CD4-positive, alpha-beta T cell treated with Interleukin-1 beta for 1 hour (primary cell): Measurements from ENCODE around the gene LPO.
A peak's percentile ranks its signal among the peaks of the same experiment; 100 is the strongest.

Source experiments
- DNase-seq, 2 donors: peaks; one replicate each; pipeline ENCODE4 v3.0.0-alpha.2; 2020 to 2022

The LPO gene

DNA sequence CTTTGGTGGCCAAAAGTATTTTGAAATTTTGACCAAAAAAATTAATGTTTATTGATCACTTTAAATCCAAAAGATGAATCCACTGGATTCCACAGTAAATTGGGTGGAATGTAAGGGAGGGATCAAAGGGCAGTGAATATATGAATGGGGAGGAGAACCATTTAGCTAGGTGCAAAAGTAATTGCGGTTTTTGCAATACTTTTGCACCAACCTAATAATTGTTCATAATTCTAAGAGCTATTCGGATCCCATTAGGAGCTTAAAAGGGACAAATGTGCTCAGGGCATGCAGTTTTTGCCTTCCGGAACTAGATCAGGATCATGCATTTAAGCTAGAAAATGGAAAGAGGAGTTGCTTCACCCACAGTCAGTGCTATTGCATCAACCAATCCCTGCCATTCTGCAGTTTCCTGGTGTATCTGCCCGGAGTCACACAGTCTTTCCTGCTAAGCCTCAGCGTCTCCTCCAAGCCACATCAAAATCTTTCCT lies at the start of gene LPO:
TSS of gene LPO (plus strand) at position 438 of the 488 bp plus-strand sequence. CDS start 4,396 bp downstream, outside the sequence.
- no peak for DNase-seq

DNA sequence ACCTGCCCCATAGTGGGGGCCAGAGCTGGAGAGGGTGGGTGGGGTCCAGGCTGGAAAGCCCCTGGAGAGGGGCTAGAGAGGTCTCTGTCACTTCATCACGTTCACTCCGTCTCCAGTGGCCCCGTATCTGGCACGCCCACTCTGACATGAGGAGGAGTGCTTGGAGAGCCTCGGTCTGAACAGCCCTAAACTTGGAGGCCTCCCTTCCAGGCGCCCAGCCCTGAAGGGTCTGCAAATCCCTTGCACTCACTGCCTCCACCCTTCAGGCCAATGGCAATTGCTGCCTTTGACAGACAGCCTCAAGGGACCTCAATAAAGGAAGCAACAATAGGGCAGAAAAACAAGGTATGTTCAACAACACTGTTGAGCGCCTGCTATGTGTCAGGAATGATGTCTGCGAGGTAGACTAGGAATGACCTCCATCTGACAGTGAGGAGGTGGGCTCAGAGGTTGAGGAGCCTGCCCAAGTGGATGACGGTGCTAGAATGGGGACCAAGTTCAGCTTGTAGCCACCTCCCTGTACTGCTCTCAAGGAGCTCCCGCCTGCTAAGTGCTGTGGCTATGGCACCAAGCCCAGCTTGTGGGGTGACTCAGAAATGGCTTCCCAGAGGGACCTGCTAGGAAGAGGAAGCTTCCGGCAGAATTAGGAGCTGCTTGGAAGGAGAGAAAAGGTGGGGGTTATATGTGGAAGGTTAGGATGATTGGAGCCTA lies 48.8 kb upstream of the LPO start:
- DNase-seq, result no peak

DNA sequence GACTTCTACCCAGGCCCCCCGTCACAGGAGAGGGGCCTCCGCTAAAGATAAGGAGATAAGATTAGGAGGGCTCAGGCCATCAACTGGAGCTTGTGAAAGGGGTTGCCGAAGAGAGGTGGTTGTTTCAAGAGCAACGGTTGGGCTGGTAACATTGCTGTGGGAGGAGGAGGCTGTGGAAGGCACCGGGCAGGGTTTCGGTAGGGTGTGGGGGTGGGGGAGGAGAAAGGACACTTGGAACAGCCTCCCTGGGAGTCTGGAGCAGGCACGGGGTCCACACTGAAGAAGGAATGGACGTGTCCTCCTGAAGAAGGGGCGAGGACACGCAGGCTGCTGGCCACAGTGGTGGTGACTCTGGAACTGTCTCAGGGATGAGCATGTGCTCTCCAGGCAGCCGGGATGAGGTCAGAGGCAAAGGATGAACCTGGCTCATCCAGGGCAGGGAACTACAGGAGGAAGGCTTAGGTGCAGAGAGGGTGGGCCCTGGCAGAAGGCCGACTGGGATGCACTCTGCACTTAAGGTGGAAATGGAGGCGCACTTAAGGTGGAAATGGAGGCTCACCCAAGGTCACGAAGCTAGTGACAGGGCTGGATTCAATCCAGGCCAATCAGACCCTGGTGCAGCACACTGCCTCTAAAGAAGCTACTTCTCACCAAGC lies 47.0 kb upstream of the LPO start:
- no peak for DNase-seq

DNA sequence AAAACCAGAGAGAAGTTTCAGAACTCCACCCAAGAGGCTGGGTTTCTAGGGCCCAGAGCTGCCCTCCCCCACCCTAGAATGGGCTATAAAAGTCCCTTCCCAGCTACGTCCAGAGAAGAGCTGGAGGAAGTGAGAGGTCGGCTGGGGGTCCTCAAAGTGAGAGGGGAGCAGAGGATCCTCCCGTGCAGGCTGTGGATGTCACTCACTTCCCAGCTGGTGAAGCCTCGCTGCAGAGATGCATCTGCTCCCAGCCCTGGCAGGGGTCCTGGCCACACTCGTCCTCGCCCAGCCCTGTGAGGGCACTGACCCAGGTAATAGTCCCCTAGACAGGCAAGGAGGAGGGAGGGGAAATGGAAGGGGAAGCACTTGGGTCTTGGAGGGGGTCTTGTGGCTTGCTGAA lies 45.8 kb upstream of the LPO start, which contains the start of gene EPX:
TSS of gene EPX (plus strand) at position 115 of the 400 bp plus-strand sequence. CDS start at position 236, 121 bp downstream.
- no peak for DNase-seq

DNA sequence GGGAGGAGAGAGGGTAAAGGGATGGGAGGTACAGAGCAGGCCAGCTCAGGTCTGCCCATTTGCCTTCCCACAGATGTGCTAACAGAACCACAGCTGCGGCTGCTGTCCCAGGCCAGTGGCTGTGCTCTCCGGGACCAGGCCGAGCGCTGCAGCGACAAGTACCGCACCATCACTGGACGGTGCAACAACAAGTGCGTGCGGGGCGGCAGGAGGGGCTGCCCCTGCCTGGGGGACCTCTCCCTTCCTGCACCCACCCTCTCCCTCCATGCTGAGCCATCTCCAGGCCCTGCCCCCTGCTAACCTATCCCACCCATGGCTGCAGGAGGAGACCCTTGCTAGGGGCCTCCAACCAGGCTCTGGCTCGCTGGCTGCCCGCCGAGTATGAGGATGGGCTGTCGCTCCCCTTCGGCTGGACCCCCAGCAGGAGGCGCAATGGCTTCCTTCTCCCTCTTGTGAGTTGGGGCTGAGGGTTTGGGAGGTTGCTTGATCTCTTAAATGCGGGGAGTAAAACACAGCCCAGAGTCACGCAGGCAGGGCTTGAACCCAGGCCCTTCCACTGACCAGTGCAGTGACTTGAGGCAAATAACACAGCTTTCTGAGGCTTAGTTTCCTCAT lies 44.6 kb upstream of the LPO start:
- no peak for DNase-seq

DNA sequence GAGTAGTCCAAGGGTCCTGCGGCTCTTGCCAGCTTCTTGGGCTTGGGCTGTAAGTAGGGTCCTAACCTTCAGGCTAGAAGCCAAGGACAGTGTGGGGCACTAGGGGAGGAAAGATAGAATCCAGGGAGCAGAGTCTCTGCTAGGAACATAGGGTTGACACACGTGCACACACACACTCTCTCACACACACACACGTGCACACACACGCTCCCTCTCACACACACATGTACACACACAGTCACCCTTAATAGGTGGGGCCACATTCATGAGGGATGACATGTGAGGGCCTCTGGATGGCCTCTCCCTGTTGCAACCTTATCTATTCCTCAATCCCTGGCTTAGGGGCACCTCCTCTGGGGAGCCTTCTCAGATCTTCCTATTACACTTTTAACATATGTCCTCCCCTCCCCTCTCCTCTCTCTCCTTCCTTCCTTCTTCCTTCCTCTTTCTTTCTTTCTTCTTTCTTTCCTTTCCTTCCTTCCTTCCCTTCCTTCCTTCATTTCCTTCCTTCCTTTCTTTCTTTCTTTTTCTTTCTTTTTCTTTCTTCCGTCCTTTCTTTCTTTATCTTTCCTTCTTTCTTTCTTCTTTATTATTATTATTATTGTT lies 42.8 kb upstream of the LPO start:
- DNase-seq, result no peak

DNA sequence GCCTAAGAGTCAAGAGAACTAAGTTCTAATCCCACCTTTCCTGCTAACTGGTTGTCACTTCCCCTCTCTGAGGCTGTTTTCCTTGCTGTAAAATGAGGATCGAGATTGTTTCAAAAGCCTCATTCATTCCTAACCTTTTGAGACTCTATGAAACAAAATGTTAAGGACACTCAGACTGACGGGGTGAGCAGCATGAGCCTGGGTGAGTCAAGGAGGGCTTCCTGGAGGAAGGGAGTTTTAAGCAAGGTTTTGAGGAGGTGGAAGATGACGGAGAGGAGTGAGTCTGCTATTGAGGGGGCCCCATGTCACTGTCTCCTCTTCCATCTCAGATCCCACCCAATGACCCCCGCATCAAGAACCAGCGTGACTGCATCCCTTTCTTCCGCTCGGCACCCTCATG lies 41.8 kb upstream of the LPO start:
- no peak for DNase-seq

DNA sequence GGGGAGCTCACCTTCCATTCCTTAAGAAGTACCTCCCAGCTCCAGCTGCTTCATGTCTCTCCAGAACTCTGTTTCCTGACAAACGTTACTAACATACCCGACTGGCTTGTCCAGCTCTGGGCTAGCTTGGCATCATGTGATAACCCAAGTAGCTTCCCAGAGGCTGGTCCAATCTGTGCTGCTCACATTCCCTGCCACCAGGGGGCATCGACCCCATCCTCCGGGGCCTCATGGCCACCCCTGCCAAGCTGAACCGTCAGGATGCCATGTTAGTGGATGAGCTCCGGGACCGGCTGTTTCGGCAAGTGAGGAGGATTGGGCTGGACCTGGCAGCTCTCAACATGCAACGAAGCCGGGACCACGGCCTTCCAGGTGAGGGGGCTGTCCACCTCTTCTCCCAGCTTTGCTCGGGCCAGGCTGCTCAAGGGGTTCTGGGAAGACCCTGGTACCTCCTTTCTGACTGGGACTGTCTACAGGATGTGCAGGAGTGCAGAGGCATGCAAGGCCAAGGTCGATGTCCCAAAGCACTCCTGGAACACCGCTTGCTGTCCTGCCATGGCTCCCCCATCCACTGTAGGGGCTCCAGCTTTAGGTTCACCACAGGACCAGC lies 38.3 kb upstream of the LPO start:
- peak; percentile 49 to 52 for DNase-seq

DNA sequence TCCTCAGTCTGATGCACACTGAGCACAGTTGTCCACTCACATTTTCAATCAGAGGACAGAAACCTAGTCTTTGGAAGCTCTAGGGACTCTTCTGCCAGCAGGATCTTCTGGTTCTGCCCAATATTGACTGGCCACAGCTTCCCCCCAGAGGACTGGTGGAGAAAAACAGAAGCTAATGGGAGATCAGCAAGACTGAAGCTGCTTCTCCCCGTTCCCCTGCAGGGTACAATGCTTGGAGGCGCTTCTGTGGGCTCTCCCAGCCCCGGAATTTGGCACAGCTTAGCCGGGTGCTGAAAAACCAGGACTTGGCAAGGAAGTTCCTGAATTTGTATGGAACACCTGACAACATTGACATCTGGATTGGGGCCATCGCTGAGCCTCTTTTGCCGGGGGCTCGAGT lies 35.5 kb upstream of the LPO start:
- DNase-seq, result no peak

DNA sequence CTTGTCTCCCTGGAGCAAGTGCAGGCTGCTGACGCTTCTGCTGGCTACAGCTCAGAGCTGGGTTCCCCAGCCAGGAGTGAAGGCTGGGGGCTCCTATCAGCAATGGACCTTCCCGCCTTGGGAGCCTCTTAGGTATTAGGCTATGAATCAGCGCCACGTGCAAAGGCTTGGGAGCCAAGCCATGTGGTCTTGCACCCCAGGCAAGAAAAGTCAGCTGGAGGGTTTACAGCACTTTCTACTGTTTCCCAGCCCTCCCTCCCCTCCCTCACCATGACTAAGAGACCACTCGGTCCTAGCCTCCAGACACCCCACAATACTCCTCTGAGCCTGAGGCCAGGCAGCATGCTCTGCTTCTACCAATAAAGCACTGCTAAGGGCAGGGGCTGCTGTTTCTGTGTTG lies 33.6 kb upstream of the LPO start:
- DNase-seq, result no peak

DNA sequence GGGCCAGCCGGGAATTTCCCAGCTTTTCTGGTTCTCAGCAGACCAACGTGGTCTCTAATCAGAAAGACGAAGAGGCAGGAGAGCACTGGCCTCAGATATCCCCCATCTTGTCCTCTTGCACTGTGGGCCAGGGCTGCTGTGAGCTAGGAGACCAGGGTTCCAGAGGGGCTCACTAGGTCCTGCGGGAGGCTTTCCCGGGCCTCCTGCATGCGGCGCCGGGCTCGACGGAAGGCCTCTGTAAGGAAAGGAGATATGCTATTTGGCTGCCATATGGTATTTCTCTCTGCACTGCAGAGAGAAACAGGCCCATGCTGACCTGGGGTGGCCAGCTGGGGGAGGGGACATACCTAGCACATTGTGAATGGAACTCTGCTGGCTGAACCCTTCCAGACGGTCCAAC lies 32.4 kb upstream of the LPO start:
- DNase-seq, result no peak

DNA sequence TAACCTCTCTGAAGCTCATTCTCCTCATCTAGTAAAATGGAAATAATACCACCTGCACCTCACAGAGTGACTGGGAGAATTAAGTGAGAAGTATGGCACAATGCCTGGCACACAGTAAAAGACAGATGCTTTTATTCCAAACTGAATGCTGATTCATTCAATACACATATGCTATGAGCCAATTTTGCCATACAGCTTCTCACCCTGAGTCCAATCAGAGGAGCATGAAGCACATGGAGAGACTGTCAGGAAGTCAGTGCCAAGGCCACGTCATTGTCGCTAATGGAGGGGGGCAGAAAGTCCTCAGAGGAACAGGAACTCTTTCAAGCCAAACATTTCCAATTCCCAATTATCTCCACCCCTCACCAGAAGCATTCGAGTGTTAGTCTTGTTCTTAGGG lies 30.9 kb upstream of the LPO start:
- DNase-seq, result no peak

DNA sequence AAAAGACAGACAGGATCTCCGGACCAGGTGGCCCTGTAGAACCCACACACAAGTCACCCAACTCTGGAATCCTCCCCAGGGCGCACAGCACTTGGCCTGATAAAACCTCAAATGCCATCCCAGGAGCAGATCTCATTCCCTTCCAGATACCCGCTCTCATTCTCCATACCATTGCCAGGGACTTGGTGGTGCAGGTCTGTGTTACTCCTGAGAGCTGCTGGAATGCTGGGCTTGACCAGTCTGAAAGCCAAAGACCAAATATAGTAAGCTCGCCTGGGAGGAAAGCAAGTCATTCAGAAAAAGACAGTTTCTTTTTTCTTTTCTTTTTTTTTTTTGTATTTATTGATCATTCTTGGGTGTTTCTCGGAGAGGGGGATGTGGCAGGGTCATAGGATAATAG lies 30.0 kb upstream of the LPO start:
- DNase-seq, result no peak

DNA sequence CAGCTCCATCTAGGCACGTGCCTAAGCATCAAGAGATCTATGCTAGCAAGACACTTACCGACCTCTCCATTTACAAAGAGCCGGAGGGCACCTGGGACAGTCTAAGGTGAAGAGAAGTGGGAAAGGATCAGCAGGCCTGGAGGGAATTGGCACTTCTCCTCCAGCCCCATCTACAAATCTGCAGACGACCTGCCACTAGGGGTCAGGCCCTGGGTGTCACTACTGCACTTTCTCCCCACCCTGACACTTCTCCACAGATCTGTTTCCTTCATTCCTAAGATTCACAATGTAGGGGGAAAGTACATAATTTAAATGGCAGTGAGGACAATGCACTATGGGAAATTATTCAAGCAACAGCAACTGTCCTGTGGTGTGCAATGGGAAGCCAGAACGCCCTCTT lies 27.5 kb upstream of the LPO start:
- DNase-seq, result no peak

DNA sequence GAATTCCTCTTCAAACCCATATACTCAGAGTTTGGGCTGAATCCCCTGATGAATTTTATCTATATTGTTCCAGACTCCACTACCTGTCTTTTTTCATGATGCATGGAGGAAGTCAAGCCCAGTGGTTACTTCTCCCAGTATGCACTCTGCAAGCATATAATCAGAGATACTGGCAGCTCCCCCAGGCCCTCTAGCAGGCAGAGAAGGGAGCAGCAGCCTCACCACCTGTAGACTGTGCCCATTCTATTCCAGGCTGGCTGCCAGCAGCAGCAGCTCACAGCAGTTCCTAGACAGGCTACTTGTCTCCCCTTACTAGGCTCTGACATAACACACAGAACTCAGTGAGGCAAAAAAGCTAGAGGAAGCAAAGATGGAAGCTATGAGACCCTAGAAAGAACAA lies 22.7 kb upstream of the LPO start:
- no peak for DNase-seq

DNA sequence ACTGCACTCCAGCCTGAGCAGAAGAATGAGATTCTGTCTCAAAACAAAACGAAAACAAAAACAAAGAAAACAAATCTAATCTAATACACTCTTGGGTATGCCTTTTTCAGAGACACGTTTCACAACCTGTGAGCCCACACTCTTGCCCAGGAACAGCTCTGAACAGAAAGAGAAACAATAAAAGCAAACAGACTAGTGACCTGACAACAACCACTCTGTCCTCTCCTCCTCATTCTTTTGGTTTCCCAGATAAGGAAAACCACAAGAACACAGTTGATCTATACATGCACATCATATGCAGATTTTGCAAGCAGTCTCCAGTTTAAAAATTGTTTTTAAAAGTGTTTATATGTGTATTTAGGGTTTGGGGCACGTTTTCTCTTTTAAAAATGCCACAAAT lies 20.6 kb upstream of the LPO start:
- no peak for DNase-seq

DNA sequence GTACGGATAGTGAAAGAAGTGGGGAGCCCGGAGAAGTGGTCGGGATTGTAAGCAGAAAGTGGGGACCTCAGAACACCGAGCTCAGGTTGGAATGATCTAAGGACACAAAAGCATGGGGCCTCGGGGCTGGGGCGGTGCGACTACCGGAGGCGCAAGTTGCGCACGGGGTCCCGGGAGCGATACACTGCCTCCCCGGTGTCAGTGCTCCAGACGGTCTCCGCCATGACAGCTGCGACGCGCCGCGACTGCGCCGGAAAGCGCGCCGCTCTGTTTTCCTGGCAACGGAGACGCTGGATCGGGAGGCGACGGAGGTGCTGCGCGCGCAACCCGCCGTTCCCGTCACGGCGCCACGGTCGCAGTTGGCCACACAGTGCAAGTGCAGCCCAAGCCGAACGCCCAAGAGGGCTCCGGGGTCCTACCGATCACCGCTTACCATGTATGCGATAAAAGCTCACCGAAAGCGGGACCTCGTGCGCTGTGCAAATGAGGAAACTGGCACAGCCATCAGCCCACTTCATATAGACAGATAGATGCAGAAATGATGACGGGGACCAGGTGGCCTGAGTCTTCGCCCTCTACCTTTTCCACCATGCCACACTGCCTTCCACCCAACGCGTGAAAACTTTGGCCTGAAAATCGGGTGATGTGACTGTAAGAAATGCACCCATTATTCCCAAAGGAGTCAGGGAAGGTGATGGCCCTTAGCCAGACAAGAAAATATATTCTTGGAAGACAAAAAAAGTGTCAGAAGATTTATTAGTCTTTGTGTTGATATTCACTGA lies 19.2 kb upstream of the LPO start, which contains the start of gene MKS1:
TSS of gene MKS1 (minus strand) at position 249 of the 782 bp plus-strand sequence. CDS start at position 224, 25 bp downstream.
- peak; percentile 96 for DNase-seq

DNA sequence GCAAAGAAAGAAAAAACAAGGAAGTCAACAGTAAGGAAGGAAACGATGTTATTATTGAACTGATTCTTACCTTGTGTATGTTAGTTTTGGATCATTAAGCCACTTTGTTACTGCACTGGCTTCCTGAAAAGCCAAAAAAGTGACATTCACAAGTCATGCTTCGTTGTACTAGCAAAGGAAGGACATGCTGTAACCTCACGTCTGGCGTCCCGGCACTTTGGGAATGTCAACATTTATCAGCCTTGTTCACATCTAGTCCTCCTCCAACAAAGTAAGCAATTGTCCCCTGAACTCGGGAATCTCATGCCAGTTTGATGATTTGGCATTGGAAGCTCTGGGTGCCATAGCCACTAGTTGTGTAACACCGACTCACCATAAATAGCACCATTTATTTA lies 18.6 kb upstream of the LPO start:
- no peak for DNase-seq

DNA sequence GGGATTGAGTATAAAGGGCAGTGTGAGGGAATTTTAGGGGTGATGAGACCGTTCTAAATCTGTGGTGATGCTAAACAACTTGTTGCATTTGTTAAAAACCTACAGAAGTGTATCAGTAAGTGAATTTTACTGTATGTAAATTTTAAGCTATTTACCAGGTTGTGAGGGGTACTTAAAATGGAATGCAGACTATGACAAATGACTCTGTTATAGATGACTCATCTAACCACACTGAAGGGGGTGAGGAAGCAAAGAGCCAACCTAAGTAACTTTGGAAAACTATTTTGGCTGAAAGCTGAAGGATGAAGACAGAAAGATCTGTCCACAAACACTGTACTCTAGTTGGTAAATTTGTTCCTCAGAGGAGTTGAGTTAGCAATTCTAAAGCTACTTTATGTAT lies 14.1 kb upstream of the LPO start:
- no peak for DNase-seq

DNA sequence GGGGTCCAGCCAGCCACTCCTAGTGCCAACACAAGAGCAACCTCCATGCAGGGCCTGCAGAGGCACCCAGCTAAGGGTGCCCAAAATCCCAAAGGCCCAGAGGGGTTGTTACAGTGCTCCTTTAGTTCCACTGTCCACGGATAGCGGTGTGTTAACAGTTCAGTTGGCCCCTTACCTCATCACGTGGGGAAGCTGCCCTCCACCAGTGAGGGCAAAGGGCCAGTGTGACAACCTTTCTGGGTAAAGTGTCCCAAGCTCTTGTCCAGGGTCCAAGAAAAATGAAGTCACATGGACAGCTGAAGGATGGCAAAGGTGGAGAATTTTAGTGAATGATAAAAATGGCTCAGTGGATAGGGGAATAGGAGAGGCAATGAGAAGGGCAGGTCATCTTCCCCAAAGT lies 10.7 kb upstream of the LPO start:
- DNase-seq, result no peak

DNA sequence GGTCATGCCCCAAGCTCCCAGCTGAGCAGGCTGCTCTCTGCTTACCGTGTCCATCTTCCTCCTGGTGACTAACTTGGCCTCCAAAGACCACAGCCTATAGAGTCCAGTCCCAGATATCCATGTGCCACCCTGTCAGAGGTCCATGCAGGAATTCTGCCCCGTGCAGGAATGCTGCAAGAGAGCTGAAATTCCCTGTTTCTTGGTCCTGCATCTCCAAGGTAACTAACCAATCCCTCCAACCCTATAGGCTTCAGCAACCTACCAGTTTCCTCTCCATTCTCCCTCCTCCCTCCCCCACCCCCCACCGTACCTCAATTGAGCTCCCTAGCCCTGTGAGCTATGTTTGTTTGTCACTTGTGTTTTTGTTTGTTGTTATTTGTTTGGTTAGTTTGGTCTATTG lies 9.7 kb upstream of the LPO start:
- DNase-seq, result no peak

DNA sequence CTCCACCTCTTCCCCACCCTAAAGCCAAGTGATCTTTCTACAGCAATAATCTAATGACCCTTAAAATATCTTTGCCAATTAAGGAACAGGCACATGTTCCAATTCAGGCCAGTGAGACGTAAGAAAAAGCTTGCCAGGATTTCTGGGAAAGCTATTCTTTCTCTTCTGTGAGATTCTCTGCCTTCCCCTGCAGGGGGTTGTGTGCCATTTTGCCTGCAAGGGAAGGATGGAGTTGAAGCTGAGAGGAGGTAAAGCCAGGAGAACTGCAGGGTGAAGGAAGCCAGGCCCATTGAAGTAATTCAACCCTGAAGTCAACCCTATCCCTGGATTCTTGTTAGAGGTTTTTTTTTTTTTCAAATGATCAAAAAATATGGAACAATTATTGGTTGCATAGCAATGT lies 9.0 kb upstream of the LPO start:
- DNase-seq, result no peak
